GM21723 (cell line): ENCODE measurements around the gene TST.

ENCODE experiments used
- ATAC-seq: cut with Tn5 transposase; IDR thresholded peaks from one replicate; pipeline ENCODE4 v1.9.1; 2021; ENCODE audit warnings: mild to moderate bottlenecking, moderate library complexity; ENCODE audit not compliant: unreplicated experiment

TST gene

GRCh38 chr22:37032535-37033460 is 13.6 kb upstream of the TST start:
- ATAC-seq = no peak

GRCh38 chr22:37032134-37032534 is 12.9 kb upstream of the TST start:
- ATAC-seq = no peak

GRCh38 chr22:37030560-37031281 is 11.5 kb upstream of the TST start:
- no peak for ATAC-seq

- no peak for ATAC-seq
These were observed 9.7 kb upstream of the TST start for GRCh38 chr22:37028692-37029674.

GRCh38 chr22:37027556-37027955 is 8.3 kb upstream of the TST start:
- no peak for ATAC-seq

GRCh38 chr22:37026325-37026724 is 7.1 kb upstream of the TST start:
- no peak for ATAC-seq

GRCh38 chr22:37025500-37026070 is 6.3 kb upstream of the TST start:
- ATAC-seq = no peak

GRCh38 chr22:37024339-37025157 is 5.3 kb upstream of the TST start:
- ATAC-seq = no peak

- no peak for ATAC-seq
These were observed 4.6 kb upstream of the TST start for GRCh38 chr22:37023743-37024338.

- no peak for ATAC-seq
These were observed 3.5 kb upstream of the TST start for GRCh38 chr22:37022483-37023337.

GRCh38 chr22:37021710-37022482 is 2.6 kb upstream of the TST start:
- ATAC-seq = no peak

- no peak for ATAC-seq
These were observed 1.8 kb upstream of the TST start for GRCh38 chr22:37021041-37021440.

GRCh38 chr22:37020192-37020479 is 889 bp upstream of the TST start:
- ATAC-seq = peak; percentile 10

GRCh38 chr22:37018815-37019308 is 385 bp downstream of the TST start:
- peak; percentile 23 for ATAC-seq

GRCh38 chr22:37018086-37018814 is 997 bp downstream of the TST start:
- ATAC-seq = no peak

- ATAC-seq = no peak
These were observed 1.9 kb downstream of the TST start for GRCh38 chr22:37017356-37017755.
